Mucosa of descending colon (tissue), 3 donors: Measurements from ENCODE around the gene SLC9A1. TPM values are rescaled to one million over a fixed set of nuclear protein-coding genes. Genes with fewer than 3 reads are reported as not detected.

Experiments
- ATAC-seq: fragments of 200-7000 bp; cut with Tn5 transposase; one replicate; pipeline ENCODE4 v1.9.1; 2020; ENCODE audit warnings: mild to moderate bottlenecking, moderate library complexity
- DNase-seq, 3 donors: peaks; one replicate each; pipeline ENCODE4 v3.0.0-alpha.2; 2020
- H3K36me3 ChIP-seq: fragments of 200-600 bp; one replicate; pipeline ENCODE4 v1.8.0; 2021; ENCODE audit warnings: low read depth, mild to moderate bottlenecking
- H3K4me1 ChIP-seq: fragments of 200-600 bp; one replicate; pipeline ENCODE4 v1.8.0; 2021; ENCODE audit warnings: low read depth, mild to moderate bottlenecking
- H3K4me3 ChIP-seq: fragments of 200-600 bp; one replicate; pipeline ENCODE4 v1.8.0; 2021; ENCODE audit warnings: mild to moderate bottlenecking
- H3K9me3 ChIP-seq: fragments of 200-600 bp; one replicate; pipeline ENCODE4 v1.8.0; 2021; ENCODE audit warnings: mild to moderate bottlenecking
- intact Hi-C, 2 donors: fragments of 100-400 bp; cut with DNase I in 1 of 2; cut with micrococcal nuclease in 1 of 2; formaldehyde crosslinking; loops; one replicate each; pipeline versions ENCODE4 v1.11.0 to v1.11.1; 2022; cut with DNase I, micrococcal nuclease
- total RNA-seq, 3 donors: library from RNA; stranded (reverse); fragmentation: NEBNext Ultra II Directional in 2 of 3; extraction: Animal tissue kit (Norgen Biotek cat#: 25700) in 2 of 3; gene quantifications; one replicate each; pipeline versions ENCODE4 v1.2.1 to v1.2.4, GENCODE V29; 2021 to 2023
- TF ChIP-seq, protein P1 (sequence below): fragments of 200-600 bp; IDR thresholded peaks from one replicate; pipeline ENCODE4 v1.8.0; 2022; ENCODE audit warnings: antibody characterized with exemption, mild to moderate bottlenecking
- donor health status: DM: no; HTN: no; CAD: no; lungs with moderate emphysema.
- donor health status: DM: no; HTN: no; CAD: no.
- donor health status: DM: no; HTN: yes; CAD: no.

The SLC9A1 gene
- total RNA-seq, 3 donors from 2014 or later: 77.9 to 126 (median 84.1) TPM

DNA sequence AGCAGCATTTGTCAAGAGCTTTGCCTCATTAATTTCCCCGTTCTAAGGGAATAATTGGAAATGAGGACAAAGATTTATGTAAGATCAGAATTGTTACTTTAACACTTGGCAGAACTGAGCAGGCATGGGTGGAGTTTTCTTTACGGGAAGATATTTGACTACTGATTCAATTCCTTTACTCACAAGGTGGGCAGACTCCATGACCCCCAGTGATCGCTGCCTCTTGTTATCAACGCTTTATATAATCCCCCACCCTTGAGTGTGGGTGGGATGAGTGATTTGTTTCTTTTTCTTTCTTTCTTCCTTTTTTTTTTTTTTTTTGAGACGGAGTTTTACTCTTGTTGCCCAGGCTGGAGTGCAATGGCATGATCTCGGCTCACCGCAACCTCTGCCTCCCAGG lies 77.0 kb downstream of the SLC9A1 start:
- no peak for DNase-seq
- H3K4me1 ChIP-seq: no peaks in the 10 kb centered on the region
- no peak for ATAC-seq
- TF ChIP-seq, protein P1, sequence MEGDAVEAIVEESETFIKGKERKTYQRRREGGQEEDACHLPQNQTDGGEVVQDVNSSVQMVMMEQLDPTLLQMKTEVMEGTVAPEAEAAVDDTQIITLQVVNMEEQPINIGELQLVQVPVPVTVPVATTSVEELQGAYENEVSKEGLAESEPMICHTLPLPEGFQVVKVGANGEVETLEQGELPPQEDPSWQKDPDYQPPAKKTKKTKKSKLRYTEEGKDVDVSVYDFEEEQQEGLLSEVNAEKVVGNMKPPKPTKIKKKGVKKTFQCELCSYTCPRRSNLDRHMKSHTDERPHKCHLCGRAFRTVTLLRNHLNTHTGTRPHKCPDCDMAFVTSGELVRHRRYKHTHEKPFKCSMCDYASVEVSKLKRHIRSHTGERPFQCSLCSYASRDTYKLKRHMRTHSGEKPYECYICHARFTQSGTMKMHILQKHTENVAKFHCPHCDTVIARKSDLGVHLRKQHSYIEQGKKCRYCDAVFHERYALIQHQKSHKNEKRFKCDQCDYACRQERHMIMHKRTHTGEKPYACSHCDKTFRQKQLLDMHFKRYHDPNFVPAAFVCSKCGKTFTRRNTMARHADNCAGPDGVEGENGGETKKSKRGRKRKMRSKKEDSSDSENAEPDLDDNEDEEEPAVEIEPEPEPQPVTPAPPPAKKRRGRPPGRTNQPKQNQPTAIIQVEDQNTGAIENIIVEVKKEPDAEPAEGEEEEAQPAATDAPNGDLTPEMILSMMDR: no peak
- peaks cover 2% of the 10 kb centered on the region for H3K9me3 ChIP-seq
- intact Hi-C loops: no loop called here
- H3K4me3 ChIP-seq: no peak overlapping the region
- H3K36me3 ChIP-seq: no peaks in the 10 kb centered on the region

DNA sequence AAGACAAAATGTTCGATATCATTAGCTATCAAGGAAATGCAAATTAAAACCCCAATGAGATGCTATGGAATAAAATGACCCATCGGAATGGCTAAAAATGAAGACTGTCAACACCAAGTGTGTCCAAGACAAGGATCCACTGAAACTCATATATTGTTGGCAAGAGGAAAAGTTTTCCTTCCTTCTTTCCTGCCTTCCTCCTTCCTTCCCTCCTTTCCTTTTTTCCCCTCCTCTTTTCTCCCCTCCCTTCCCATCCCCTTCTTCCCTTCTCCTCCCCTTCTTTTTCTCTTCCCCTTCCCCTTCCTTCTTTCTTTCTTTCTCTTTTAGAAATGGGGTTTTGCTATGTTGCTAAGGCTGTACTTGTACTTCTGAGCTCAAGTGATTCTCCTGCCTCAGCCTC lies 78.1 kb downstream of the SLC9A1 start:
- intact Hi-C loops: no loop called here
- no peak for ATAC-seq
- TF ChIP-seq, protein P1: no peak
- no peak overlapping the region for H3K4me3 ChIP-seq
- H3K9me3 ChIP-seq: peaks cover 2% of the 10 kb centered on the region
- no peaks in the 10 kb centered on the region for H3K36me3 ChIP-seq
- no peak for DNase-seq
- no peaks in the 10 kb centered on the region for H3K4me1 ChIP-seq

DNA sequence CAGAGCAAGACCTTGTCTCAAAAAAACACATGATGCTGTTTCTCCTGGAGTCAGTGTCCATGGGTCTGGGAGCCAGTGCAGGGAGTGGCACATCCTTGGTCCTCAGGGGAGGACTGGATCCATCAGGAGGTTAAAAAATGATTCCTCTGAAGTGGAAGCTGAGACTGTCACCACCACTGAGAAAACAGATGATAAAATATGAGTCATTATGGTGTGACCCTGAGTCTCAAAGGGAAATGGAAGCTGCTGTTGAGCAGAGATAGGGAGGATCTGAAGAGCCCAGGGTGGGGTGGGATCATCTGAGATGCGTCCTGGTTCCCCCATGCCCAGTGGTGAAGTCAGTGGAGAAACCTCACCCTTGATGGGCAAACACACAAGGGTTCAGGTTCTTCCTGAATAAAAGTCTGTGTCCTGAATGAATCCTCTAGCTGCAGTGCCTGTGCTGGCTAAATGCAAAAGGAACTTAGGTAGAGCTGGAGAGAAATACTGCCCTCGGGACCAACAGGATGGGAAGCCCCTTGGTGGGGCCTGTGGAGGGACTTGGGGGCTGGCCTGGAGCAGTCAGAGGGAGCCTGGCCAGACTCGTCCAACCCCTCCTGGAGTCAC lies 80.6 kb downstream of the SLC9A1 start:
- Histone ChIP-seq H3K9me3 (no peaks in the 10 kb centered on the region), H3K4me1 (no peaks in the 10 kb centered on the region), H3K36me3 (no peaks in the 10 kb centered on the region), H3K4me3 (no peak overlapping the region)
- TF ChIP-seq, protein P1: no peak
- DNase-seq: no peak
- ATAC-seq: peak; percentile 27
- intact Hi-C loops: no loop called here

DNA sequence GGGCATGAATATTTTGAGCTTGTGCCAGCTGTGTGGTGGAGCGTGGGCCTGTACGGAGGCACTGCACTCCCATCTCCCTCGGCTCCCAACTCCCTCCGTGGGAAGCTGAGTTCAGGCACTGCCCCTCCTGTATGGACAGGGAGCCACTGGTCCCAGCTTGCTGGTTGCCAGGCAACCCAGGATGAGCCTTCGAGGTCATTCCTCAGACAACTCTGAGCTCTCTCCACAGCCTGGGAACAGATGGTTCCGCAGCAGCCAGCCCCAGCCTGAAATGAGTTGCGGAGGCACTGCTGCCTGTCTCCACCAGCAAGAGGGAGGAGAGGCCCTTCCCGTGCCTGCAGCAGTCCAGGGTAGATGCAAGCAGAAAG lies 83.9 kb downstream of the SLC9A1 start:
- DNase-seq (no peak), ATAC-seq (peak; percentile 33)
- Histone ChIP-seq H3K4me1 (no peaks in the 10 kb centered on the region), H3K4me3 (no peak overlapping the region), H3K36me3 (no peaks in the 10 kb centered on the region), H3K9me3 (no peaks in the 10 kb centered on the region)
- TF ChIP-seq, protein P1: no peak
- intact Hi-C loops: no loop called here

DNA sequence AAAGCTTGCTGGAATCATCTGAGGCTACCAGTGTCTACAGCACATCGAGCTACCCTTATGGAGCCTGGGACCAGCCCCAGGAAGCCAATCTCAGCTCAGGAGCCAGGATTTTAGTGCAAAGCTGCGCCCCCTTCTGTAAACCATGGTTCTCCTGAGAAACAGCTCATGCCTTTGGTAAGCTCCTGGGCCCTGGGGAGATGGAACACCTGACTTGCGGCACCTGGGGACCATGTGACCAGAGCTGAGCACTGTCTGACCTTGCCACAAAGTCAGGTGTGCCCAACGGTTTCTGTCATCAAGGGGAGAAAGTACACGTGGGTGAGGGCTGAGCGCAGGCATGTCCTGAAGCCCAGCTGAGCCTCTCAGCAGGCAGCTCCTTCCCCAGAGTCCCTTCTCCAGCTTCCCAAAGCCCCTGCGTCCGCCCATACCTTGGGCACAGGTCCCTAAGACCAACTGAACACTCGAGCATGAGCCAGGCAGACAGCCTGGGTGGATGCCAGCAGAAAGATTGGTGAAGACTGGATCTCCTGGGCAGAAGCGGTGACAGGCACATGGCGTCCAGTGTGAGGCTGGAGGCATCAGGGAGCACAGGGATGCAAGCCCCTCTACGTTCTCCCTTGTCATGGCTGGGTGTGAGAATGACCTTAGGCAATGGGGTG lies 84.4 kb downstream of the SLC9A1 start:
- TF ChIP-seq, protein P1: no peak
- no peaks in the 10 kb centered on the region for H3K36me3 ChIP-seq
- DNase-seq: peak in 1 of 3 donors; percentile 26
- H3K4me1 ChIP-seq: no peaks in the 10 kb centered on the region
- intact Hi-C loops: no loop called here
- H3K9me3 ChIP-seq: no peaks in the 10 kb centered on the region
- ATAC-seq: peak; percentile 65
- no peak overlapping the region for H3K4me3 ChIP-seq
